Activated T-helper 1 cell treated with Interleukin-2 at 50 U/mL for 16 hours (primary cell): ENCODE measurements around the gene ARHGAP22.
"Not testable (repeated sequence)": the region's sequence is repeated elsewhere in the genome, so short reads cannot be mapped to it uniquely, and the experiment has no call there.

Experiments used
- DNase-seq: peaks from one replicate; pipeline ENCODE4 v3.0.0-alpha.2; 2020; ENCODE audit warnings: low read depth

The ARHGAP22 gene

DNA sequence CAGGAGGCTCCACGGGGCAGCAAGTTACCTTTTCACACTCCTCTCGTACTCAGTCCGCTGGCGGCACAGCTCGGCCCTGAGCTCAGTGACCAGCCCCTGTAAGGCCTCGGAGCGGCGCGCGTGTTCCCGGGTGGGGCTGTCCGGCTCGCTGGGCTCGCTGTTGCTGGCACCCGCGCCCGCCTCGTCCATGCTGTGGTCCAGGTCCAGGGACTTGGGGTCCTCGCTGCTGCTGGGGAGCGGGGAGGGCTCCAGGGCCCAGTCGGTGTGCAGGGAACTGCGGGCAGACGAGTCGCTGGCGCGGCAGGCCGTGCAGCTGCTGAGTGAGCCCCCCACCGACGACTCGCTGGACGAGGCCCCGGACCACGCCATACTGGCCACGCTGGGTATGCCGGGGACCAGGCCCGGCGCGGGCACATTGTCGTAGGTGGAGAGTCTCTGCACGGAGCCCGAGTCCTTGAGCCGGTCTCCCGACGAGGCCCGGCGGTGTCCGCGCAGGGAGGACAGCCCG lies 154.6 kb downstream of the ARHGAP22 start:
- no peak for DNase-seq

DNA sequence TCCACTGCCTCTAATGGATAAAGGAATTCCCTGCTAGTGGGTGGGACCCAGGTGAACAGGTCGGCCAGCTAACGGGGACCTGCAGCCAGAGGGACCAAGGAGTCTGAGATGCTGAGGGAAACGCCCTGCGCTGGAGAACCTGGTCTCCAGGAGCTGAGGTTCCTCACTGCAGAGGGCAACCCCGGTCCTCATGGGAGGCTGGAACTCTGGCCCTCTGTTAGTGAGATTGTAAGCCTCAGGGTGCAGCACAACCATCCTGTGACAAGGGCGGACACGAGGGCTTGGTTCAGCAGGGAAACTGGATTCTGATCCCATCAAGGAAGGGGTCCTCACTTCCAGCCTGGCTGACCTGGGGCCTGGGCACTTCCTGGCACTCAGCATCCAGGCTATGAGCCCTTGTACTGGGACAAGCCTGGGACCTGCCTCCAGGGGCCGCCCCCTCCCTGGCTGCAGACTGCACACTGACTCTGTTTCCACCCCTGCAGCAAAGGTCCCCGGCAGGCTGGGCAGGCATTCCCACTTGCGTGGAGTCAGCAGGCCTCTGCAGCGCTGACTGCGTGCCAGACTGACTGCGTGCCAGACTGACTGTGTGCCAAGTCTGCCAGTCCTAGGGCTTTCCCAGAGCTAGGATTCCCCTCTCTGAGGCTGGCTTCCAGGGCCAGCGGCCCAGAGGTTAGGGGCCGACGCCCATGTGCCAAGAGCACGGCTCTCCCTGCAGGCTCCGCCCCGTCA lies 155.2 kb downstream of the ARHGAP22 start:
- DNase-seq = no peak

DNA sequence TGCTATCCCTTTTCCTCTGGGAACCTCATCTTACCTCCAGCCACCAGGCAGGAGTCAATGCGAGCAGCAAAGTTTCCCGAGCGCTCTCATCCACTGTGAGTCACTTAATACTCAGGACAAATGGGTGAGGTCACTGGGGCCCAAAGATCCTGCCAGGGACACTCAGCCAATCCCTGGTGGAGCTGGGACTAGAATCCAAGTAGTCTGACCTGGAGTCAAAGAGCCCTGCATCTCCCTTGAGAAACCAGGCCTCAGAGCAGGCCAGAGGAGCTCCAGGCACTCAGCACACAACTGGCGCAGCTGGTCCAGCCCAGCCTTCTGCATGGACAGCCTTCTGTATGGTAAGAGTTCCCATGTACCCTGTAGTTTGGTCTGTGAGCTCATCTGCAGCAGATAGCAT lies 156.1 kb downstream of the ARHGAP22 start:
- no peak for DNase-seq

DNA sequence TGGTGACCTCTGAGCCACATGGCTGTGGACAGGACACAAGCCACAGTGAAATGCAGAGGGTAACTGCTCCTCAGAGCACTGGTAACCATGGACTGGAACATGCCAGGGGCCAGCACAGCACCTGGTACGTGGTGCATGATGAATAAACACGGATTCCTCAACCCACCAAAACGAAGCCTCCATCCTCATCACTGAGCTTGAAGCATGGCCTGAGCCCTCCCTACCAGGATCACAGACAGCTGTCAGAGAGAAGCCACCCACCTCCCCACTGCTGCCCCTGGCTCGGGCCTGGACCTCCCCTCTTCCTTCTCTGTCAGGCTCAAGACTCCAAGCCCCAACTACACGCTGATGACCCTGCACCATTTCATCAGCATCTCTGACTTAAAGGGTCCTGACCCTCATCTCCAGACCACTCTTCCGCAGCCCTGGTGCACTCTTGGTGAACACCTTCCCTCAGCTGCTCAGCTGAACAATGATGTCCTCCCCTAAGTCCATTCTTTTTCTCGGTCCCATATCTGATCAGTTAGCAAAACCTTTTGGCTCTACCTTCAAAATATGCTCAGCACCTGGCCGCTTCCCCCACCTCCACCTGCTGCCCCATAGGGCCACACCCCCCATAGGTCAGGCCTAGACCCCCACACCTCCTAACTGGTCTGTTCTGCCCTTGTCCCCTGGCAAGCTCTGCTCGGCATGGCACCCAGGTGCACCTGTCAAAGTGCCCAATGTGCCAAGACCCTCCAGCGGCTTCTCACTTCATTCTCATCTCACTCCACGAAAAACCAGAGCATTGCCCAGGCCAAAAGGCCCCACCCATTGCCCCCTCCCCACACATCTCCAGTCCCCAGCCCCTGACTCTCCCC lies 157.3 kb downstream of the ARHGAP22 start:
- no peak for DNase-seq

DNA sequence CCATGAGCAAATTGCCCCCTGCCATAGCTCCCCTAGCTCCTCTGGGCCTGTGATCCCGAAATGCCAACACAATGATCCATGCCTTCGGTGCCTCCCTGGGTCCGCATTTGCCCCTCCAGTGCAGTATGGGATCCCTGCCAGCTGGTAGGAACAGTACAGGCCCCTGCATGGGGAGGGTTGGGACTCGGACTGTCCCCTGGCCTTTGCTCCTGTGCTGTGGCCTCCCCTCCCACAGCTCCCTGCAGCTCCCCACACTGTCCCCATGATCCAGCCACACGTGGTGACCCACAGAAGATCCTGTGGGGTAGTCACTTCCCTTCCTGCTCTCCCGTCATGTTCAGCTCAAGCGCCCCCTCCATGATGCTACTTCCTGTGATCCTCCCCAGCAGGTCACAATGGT lies 158.1 kb downstream of the ARHGAP22 start:
- DNase-seq = no peak

DNA sequence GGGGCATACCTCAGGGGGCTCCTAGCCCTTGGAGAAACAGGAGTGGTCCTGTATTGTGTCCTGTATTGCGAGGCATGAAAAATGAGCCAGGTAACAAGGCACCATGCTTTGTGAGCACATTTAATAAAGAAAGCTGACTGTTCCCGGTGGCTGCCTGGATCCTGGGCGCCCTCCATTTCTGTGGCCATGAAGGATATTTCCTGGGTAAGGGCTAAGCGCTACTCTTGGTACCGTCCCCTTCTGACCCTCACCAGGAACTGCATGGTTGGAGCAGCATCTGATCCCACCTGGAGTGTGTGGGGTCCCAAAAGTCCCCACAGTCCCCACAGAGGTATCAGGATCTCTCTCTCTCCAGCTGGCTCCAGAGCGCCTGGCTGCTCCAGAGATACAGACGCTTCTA lies 158.9 kb downstream of the ARHGAP22 start:
- DNase-seq = no peak

DNA sequence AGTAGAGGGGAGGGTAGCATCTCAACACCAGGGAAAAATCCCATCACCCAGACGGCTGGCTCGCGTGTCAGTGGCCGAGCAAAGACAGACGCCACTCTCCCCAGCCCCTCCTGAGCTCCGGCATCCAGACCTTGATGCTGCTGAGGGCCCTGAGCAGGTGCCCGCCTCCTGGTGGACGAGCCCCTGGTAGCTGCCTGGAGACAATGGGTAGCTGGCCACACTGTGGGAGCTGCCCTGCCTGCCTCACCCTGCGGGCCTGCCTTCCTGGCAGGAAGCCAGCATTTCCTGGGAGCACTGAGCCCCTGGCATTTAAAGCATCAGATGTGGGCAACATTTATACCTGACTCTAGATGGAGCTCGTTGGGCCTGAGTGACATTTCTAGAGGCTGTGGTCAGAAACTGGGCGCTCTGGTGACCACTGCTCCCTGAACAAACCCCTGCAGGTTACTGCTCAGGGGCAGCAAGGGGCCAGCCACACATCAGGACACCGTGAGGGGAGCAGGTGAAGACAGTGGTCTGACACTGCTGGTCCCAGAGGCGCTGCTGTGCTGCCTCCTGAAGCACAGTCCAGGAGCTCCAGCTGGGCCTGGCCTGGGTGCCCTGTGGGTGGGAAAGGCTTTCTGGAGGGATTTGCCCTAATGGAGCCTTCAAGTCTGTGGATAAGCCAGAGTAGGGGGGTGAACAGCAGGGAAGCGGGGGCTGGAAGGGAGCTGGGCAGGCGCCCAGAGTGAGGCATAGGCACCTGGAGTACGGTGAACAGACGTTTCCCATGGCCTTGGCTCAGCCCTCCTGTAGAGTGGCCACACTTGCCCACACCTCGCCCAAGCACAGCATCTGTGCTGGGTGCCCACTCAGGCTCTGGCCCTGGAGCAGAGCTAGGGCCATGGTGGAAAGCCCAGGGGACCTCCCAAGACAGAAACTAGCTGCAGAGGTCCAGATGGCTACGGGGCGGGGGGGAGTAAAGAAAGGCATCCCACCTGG lies 159.7 kb downstream of the ARHGAP22 start:
- DNase-seq = no peak

DNA sequence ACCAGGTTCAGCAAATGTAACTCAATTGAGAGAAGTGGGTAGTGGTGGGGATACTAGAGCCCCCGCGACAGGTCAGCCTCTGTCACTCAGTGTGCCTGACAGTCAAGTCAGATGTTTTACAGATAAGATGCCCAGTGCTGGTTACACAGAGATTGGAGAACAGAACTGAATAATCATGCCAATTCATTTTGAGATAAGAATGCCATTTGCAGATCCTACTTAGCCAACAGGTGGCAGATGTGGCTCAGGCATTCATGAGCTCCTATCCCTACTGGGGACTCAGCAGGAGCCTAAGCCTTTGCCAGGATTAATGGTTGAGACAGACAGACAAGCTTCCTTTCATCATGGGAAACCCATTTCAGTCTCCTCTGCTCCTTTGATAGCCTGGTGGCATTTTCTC lies 160.6 kb downstream of the ARHGAP22 start:
- DNase-seq = no peak

DNA sequence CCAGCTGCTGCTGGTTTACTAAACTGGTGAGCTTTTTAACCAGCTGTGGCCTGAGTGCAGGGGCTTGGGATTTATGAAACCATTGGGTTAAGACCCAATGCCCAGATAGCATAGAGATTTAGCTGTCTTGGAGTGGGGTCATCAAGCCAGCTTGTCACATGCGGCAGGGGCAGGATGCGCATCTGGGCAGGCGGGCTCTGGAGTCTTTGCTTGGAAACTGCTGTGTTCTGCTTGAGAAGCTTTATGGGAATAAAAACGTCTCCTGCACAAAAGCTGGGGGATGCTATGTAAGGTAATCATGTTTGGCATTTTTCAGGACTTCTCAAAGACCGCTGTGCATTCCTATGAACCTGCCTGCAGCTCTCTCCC lies 162.1 kb downstream of the ARHGAP22 start:
- DNase-seq = no peak

DNA sequence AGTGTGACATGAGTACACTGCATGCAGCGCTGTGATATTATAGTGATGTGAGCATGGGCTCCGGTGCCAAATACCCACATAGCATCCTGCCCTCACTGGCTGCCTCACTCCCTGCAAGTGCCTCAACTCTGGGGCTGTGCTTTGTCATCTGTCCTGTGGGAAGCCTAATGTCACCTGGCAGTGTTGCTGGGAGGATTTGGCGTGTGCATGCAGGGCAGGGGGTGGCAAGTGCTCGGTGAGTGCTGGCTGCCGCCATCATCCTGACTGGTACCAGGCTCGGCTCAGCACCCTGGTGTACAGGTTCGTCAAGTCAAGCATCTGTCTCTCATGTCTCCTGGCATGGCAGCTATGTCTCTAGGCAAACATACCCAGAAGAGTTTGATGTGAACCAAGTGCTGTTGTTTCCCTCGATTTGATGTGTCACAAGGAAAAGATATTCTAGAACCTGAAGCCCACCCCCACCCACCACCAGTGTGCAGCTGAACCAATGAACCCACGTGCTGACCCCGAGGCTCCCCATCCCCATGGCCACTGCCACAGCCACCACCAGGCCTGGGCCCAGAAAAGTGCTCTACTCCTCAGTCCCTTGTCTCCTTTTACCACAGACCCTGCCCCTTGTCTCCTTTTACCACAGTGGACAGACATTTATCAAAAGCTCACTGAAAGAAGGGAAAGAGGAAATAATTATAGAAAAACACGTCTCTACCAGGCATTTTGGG lies 162.6 kb downstream of the ARHGAP22 start:
- DNase-seq = no peak

DNA sequence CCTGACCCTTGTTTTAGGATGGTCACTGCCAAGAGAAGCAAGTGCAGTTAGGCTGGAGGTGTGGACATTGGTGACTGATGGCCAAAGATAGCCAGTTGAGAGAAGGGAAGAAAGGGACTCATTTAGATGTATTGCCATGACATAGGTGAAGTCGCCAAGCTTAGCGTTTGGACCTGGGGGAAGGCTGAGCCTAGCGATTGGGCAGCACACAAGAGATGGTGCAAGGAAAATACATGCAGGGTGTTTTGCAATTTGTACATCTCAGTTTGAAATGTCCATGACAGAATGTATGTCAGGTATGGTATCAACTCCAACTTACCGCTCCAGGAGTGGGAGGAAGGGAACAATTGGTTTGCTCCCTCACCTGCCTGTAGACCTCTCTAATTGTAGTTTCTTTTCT lies 164.1 kb downstream of the ARHGAP22 start:
- no peak for DNase-seq

DNA sequence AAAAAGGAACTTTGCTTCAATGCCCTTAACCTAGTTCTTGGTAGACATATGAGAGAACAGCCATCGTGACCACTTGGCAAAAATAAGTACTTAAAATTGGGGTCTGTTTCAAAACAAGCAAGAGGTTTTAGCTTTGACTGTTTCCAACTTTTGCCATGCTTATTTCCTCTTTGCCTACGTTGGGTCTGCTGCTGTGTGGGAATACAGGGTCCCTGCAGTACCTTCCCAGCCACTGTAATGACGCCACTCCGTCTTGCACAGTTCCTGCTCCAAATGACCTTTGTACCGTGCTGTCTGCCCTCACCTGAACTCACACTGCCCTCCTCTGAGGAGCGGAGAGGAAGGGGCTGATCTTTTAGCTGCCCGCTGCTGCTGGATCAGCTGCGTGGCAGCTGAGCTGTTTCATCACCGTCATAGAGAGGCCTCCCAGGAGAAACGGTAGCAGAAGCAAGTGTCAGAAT lies 165.3 kb downstream of the ARHGAP22 start:
- DNase-seq = no peak

DNA sequence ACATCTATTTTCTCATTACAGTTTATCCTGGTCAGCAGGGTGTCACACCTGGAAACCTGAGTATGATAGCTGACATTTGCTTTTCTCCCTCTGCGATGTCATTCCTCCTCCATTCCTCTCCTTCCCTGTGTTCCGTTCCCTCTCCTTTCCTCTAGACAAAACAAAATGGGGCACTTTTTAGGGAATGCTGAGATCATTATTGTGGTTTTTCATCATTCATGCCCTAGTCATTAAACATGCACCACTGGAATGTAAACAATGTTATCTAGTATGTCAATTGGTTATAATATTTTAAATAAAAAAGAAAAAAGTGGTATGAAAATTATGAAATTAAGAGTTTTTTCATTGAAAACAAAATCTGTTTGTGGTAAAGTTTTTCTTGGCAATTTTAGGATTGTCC lies 165.8 kb downstream of the ARHGAP22 start:
- DNase-seq = no peak

DNA sequence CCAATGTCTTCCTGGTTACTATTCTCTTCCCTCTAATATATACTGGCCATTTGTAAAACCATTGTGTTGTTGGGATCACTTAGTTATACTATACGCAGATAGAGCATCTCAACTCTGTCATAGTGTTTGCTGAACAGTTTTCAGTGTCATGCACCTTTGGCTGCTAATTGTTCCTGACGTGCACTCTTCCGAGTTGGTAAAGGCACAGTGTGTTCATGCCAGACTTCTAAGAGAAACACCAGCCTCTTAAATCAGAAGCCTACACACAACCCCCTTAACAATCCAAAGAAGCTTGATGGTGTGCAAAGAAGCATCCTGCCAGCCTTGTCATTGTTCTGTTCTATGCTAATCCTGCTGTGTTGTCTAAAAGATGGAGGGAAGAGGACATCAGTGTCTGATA lies 167.3 kb downstream of the ARHGAP22 start:
- DNase-seq = no peak

DNA sequence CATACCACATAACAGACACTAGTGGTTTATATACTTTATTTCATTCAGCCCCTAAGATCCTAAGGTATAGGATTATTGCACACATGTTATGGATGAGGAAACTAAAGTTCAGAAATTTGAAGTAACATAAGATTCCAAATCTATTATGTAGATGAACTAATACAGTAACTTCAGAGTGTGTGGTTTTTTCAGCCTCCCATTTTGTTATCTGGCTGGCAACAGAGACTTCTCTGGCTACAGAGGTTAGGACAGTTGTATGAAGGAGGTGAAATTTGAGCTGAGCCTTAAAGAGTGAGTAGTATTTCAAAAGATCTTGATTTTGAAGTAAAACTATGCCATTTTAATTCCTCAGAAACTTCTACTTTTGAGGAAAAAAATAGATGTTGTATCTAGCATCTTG lies 173.0 kb downstream of the ARHGAP22 start:
- no peak for DNase-seq

DNA sequence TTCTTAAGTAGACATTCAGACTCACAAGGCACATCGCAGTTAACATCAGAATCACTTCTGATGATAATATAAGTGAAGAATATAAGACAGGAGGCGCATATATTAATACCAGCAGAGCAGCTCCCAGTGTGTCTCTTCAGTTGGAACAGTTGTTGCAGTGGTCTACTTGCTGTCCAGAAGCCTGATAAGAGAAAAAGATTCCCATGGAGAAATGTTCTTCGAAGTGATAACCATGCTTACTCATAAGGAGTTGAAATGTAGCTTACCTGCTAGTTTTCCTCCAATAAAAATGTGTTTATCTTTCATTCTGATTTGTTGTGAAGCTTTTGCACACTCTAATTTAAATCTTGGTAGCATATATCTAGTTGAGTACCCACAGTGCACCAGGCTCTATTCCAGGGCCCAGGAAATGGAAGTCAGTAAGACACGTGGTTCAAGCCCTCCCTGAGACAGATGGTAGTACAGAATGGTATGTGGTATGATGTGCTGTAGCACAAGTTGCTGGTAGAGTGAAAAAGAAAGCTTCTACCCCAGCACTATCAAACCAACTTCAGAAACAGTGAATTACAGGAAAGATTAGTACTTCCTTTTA lies 174.4 kb downstream of the ARHGAP22 start:
- DNase-seq = no peak

DNA sequence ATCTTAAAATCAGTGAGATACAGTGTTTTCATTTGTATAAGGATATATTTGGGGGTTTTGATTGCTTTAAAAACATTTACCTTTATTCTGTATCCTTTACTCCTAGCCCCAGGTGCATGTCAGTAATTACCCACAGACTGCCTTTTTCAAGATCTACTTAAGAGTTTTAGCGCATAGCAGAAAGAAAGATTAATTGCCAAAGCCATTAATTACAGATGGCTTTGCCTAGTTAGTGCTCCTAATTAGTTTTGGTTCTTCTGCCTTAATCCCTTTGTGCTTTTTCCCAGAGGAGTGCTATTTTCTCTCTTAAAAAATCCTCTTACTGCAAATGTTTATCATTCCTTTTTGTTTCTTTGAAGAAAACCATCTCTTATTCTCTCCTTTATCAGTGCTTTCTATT lies 175.6 kb downstream of the ARHGAP22 start:
- DNase-seq = no peak

DNA sequence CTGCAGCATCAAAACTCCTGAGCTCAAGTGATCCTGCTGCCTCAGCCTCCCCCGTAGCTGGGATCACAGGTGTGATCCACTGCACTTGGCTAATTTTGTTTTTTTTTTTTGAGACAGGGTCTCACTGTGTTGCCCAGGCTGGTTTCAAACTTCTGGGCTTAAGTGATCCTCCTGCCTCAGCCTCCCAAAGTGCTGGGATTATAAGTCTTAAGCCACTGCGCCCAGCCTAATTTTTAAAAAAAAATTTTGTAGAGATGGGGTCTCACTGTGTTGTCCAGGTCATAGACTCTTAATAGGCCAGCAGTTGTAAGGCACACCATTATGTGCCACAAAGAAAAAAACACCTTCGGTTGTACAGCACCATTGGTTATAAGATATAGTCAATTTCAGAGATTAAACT lies 176.0 kb downstream of the ARHGAP22 start:
- no peak for DNase-seq

DNA sequence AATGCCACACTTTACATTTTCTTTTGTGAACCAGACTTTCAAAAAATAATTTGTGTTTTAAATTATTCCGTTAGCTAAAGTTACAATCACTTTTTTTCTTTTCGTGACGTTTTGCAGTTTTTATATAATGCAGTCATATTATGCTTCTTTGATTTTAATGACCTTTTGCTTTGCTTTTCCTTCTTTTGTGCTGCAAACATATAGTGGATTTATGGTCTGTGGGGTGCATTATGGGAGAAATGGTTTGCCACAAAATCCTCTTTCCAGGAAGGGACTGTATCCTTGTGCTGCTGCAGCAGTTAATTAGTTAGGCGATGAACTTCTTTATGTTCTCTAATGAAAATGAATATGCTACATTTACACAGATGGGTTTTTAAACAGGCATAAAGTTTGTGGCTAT lies 181.0 kb downstream of the ARHGAP22 start:
- no peak for DNase-seq

DNA sequence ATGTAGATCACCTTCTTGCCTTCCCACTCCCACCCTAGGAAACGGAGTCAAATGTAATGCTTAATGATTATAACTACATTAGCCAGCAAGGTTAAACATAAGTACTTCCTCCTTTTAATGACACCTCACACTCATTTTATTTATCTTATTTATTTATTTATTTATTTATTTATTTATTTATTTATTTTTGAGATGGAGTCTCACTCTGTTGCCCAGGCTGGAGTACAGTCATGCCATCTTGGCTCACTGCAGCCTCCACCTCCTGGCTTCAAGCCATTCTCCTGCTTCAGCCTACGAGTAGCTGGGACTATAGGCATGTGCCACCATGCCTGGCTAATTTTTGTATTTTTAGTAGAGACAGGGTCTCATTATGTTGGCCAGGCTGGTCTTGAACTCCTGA lies 183.0 kb downstream of the ARHGAP22 start:
- not testable (repeated sequence) for DNase-seq

DNA sequence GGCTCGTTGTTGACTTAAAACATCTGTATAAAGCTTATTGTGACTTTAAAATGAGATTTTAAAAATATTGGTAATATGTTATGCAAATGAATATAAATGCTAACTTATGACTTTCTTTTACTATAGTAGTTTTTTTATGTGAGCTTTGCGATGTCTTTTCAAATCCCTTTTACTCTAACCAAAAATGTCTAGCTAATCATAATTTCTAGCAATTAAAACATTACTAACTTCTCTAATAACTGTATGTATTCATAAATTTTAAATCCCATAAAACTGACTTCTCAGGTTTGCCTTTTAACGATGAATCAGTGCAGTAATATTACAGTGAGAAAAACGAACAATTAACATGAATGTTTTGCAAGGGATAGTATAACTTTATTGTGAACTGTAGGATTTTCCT lies 185.2 kb downstream of the ARHGAP22 start:
- no peak for DNase-seq
